Lung microvascular endothelial cell (primary cell): ENCODE data around the gene HLTF. TPM values are rescaled to one million over a fixed set of nuclear protein-coding genes. Genes with fewer than 3 reads are reported as not detected.

Experiments
- DNase-seq, 2 donors: peaks; one replicate each; pipeline versions ENCODE4 v3.0.0 to v3.0.0-alpha.2; 2010; ENCODE audit warnings: low read depth in 2 of 2
- total RNA-seq: library from RNA; depleted of rRNA; stranded (reverse); fragments of >200 nt; gene quantifications from 2 replicates; pipeline ENCODE4 v1.2.1, GENCODE V29; 2014

HLTF gene
- total RNA-seq, 1 donor from 2014 or later: 16.5 TPM

- no peak for DNase-seq
Observed at GRCh38 chr3:149090461-149090860, 4.1 kb upstream of the HLTF start.

GRCh38 chr3:149089395-149089794 lies 3.1 kb upstream of the HLTF start:
- no peak for DNase-seq

- DNase-seq: no peak
Observed at GRCh38 chr3:149087208-149087607, 875 bp upstream of the HLTF start.

- DNase-seq: peak in 1 of 2 donors; percentile 54
Observed at GRCh38 chr3:149085828-149086231, 503 bp downstream of the HLTF start.

GRCh38 chr3:149081772-149082171 lies 4.6 kb downstream of the HLTF start:
- DNase-seq: no peak

- peak; percentile 67 to 73 for DNase-seq
Observed at GRCh38 chr3:149080699-149081091, 5.6 kb downstream of the HLTF start.

- peak; percentile 61 to 65 for DNase-seq
Observed at GRCh38 chr3:149080011-149080698, 6.2 kb downstream of the HLTF start.

- no peak for DNase-seq
Observed at GRCh38 chr3:149077628-149078027, 8.7 kb downstream of the HLTF start.

GRCh38 chr3:149067883-149068282 lies 18.4 kb downstream of the HLTF start:
- DNase-seq: no peak

GRCh38 chr3:149061776-149062175 lies 24.6 kb downstream of the HLTF start:
- no peak for DNase-seq

GRCh38 chr3:149058602-149059001 lies 27.7 kb downstream of the HLTF start:
- no peak for DNase-seq

- no peak for DNase-seq
Observed at GRCh38 chr3:149058198-149058597, 28.1 kb downstream of the HLTF start.

GRCh38 chr3:149055575-149055974 lies 30.8 kb downstream of the HLTF start:
- peak; percentile 56 for DNase-seq

GRCh38 chr3:149044339-149045083 lies 41.8 kb downstream of the HLTF start:
- no peak for DNase-seq

GRCh38 chr3:149042789-149043386 lies 43.4 kb downstream of the HLTF start:
- peak in 1 of 2 donors; percentile 71 for DNase-seq

GRCh38 chr3:149038322-149038721 lies 48.0 kb downstream of the HLTF start:
- no peak for DNase-seq

- no peak for DNase-seq
Observed at GRCh38 chr3:149037684-149038083, 48.6 kb downstream of the HLTF start.

GRCh38 chr3:149031096-149031495 lies 55.2 kb downstream of the HLTF start:
- no peak for DNase-seq

GRCh38 chr3:149026718-149027117 lies 59.6 kb downstream of the HLTF start:
- no peak for DNase-seq

GRCh38 chr3:149023951-149024350 lies 62.4 kb downstream of the HLTF start:
- peak in 1 of 2 donors; percentile 17 for DNase-seq

- no peak for DNase-seq
Observed at GRCh38 chr3:149021830-149022229, 64.5 kb downstream of the HLTF start.

GRCh38 chr3:149020839-149021252 lies 65.5 kb downstream of the HLTF start:
- DNase-seq: no peak
